ENCODE measurements around the gene CRB1. TPM values are rescaled to one million over a fixed set of nuclear protein-coding genes. Genes with fewer than 3 reads are reported as not detected.

The CRB1 gene
- total RNA-seq, 4 donors from 2014 or later: 0.12 to 0.54 (median 0.33) TPM

DNA sequence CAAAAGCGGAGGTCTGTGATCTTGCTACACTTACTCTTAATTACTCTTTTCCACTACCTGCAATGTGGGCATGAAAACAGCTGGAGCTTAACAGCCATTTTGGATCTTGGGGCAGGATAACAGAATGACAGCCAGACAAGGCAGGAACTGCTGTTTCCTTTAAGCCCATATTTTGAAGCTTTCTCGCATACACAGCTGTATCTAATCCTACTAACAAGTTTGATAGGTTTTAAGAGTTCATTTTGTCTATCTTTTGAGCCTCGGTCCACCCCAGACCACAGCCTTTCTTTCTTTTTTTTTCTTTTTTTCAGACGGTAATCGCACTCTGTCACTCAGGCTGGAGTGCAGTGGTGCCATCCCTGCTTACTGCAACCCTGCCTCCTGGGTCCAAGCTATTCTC is 42.4 kb upstream of the CRB1 start:
- 39 to 48% methylated on average over 4 to 5 of the region's 5 CpGs for WGBS, 2 donors (ENCODE audit: low coverage in 1 of 2)
- no peaks in the 10 kb centered on the region for H3K4me1 ChIP-seq
- TF ChIP-seq POLR2AphosphoS5 (IDR thresholded peaks at IDR 0.05) (no peak), POLR2A (IDR thresholded peaks at IDR 0.05) (no peak), EP300 (IDR thresholded peaks at IDR 0.05) (no peak)
- TF ChIP-seq, protein P1, sequence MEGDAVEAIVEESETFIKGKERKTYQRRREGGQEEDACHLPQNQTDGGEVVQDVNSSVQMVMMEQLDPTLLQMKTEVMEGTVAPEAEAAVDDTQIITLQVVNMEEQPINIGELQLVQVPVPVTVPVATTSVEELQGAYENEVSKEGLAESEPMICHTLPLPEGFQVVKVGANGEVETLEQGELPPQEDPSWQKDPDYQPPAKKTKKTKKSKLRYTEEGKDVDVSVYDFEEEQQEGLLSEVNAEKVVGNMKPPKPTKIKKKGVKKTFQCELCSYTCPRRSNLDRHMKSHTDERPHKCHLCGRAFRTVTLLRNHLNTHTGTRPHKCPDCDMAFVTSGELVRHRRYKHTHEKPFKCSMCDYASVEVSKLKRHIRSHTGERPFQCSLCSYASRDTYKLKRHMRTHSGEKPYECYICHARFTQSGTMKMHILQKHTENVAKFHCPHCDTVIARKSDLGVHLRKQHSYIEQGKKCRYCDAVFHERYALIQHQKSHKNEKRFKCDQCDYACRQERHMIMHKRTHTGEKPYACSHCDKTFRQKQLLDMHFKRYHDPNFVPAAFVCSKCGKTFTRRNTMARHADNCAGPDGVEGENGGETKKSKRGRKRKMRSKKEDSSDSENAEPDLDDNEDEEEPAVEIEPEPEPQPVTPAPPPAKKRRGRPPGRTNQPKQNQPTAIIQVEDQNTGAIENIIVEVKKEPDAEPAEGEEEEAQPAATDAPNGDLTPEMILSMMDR (IDR thresholded peaks at IDR 0.05): no peak
- no peak overlapping the region for H3K4me3 ChIP-seq
- no peak overlapping the region for H3K27ac ChIP-seq
- ATAC-seq: no peak
- H3K9me3 ChIP-seq: no peaks in the 10 kb centered on the region
- peaks cover 0 to 5% of the 10 kb centered on the region in 2 donors for H3K36me3 ChIP-seq
- no peaks in the 10 kb centered on the region for H3K27me3 ChIP-seq

GRCh38 chr1:197234581-197234980 is 33.5 kb upstream of the CRB1 start:
- no peaks in the 10 kb centered on the region for H3K4me1 ChIP-seq
- no peak for ATAC-seq

GRCh38 chr1:197235355-197235754 is 32.7 kb upstream of the CRB1 start:
- Histone ChIP-seq H3K9me3 (no peaks in the 10 kb centered on the region), H3K4me1 (no peaks in the 10 kb centered on the region), H3K27me3 (no peaks in the 10 kb centered on the region), H3K36me3 (no peaks in the 10 kb centered on the region), H3K27ac (no peak overlapping the region), H3K4me3 (no peak overlapping the region)
- ATAC-seq: no peak
- no peak for TF ChIP-seq EP300 (IDR thresholded peaks at IDR 0.05)
- no peak for TF ChIP-seq POLR2AphosphoS5 (IDR thresholded peaks at IDR 0.05)
- TF ChIP-seq, protein P1 (IDR thresholded peaks at IDR 0.05): no peak
- no peak for TF ChIP-seq POLR2A (IDR thresholded peaks at IDR 0.05)
- WGBS, 2 donors (ENCODE audit: low coverage in 1 of 2): 54 to 70% methylated on average over 2 of the region's 2 CpGs

More at GRCh38 chr1:197234581-197234980, 33.5 kb upstream of the CRB1 start:
- H3K36me3 ChIP-seq: no peaks in the 10 kb centered on the region
- H3K27ac ChIP-seq: no peak overlapping the region
- no peaks in the 10 kb centered on the region for H3K9me3 ChIP-seq
- no peaks in the 10 kb centered on the region for H3K27me3 ChIP-seq
- H3K4me3 ChIP-seq: no peak overlapping the region
- WGBS, 2 donors (ENCODE audit: low coverage in 1 of 2): 15 to 43% methylated on average over 1 of the region's 1 CpG
- TF ChIP-seq POLR2AphosphoS5 (IDR thresholded peaks at IDR 0.05) (no peak), EP300 (IDR thresholded peaks at IDR 0.05) (no peak), POLR2A (IDR thresholded peaks at IDR 0.05) (no peak)
- TF ChIP-seq, protein P1 (IDR thresholded peaks at IDR 0.05): no peak

DNA sequence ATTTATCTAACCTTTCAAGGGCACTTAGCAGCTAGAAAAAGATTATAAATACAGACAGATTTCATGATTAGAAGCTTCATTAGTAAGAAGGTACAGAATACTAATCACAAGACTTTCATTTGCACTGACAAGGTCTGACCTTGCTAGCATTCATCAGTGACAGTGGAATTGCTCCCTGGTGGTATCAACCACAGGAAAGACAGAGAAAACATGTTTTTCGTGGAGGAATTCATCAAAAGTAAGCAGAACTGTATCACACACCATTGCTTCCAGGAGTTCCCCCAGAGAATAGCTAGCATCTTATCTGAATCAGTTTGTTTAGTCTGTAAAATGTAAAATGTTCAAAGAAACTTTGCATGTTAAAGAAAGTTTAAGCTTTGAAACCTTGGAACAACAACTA is 20.6 kb upstream of the CRB1 start:
- no peak for TF ChIP-seq POLR2A (IDR thresholded peaks at IDR 0.05)
- TF ChIP-seq, protein P1 (IDR thresholded peaks at IDR 0.05): no peak
- no peak for TF ChIP-seq POLR2AphosphoS5 (IDR thresholded peaks at IDR 0.05)
- no peak for TF ChIP-seq EP300 (IDR thresholded peaks at IDR 0.05)
- Histone ChIP-seq H3K4me3 (no peak overlapping the region), H3K9me3 (no peaks in the 10 kb centered on the region), H3K27me3 (no peaks in the 10 kb centered on the region), H3K4me1 (no peaks in the 10 kb centered on the region), H3K36me3 (no peaks in the 10 kb centered on the region), H3K27ac (no peak overlapping the region)
- no peak for ATAC-seq
- WGBS, 2 donors (ENCODE audit: low coverage in 1 of 2): 5 to 50% methylated on average over 1 of the region's 1 CpG

DNA sequence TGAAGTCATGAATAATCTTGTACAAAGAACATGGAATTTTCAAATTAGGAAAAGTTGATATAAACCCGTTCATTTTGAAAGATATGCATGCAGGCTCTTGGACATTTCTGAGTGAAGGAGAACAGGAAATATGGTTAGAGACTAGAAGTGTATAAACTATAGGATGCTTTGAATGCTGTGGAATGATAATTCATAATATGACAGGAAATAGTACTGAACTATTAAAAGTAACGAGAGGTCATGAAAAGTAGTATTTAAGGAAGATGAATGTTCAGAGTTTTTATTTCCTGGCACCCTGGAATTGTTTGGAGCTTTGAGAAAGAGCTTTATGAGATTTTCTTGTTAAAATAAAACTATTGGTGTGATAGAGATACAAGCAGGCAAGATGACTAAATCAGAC is 18.7 kb upstream of the CRB1 start:
- Histone ChIP-seq H3K4me1 (no peaks in the 10 kb centered on the region), H3K36me3 (no peaks in the 10 kb centered on the region), H3K4me3 (no peak overlapping the region), H3K27ac (no peak overlapping the region), H3K9me3 (no peaks in the 10 kb centered on the region), H3K27me3 (no peaks in the 10 kb centered on the region)
- TF ChIP-seq, protein P1 (IDR thresholded peaks at IDR 0.05): no peak
- TF ChIP-seq EP300 (IDR thresholded peaks at IDR 0.05) (no peak), POLR2AphosphoS5 (IDR thresholded peaks at IDR 0.05) (no peak), POLR2A (IDR thresholded peaks at IDR 0.05) (no peak)
- 13% methylated on average over 2 of the region's 2 CpGs for WGBS, 2 donors (ENCODE audit: low coverage in 1 of 2)
- no peak for ATAC-seq

Measured in gastroesophageal sphincter (tissue), 4 donors.